Activated CD4-positive, alpha-beta T cell treated with anti-CD3 and anti-CD28 coated beads, Interleukin-2, amount 10 ng/mL, durations not matched to agents 24 days and 14 days (primary cell): ENCODE measurements around the gene CDH4. TPM values are rescaled to one million over a fixed set of nuclear protein-coding genes. Genes with fewer than 3 reads are reported as not detected.

Experiments used
- DNase-seq: peaks from one replicate; pipeline ENCODE4 v3.0.0; 2022
- H3K27ac Mint-ChIP-seq: one replicate; pipeline ENCODE4 v1.8.0; 2022; ENCODE audit warnings: mild to moderate bottlenecking, mixed read lengths
- H3K27me3 Mint-ChIP-seq: one replicate; pipeline ENCODE4 v1.8.0; 2022; ENCODE audit warnings: mixed read lengths
- H3K36me3 Mint-ChIP-seq: one replicate; pipeline ENCODE4 v1.8.0; 2022; ENCODE audit warnings: low read depth, mild to moderate bottlenecking, mixed read lengths
- H3K4me1 Mint-ChIP-seq: one replicate; pipeline ENCODE4 v1.8.0; 2021; ENCODE audit warnings: mixed read lengths
- H3K4me3 Mint-ChIP-seq: one replicate; pipeline ENCODE4 v1.8.0; 2022; ENCODE audit warnings: mild to moderate bottlenecking, moderate library complexity, mixed read lengths
- H3K9me3 Mint-ChIP-seq: one replicate; pipeline ENCODE4 v1.8.0; 2021; ENCODE audit warnings: mixed read lengths
- intact Hi-C: fragments of 100-400 bp; cut with micrococcal nuclease; formaldehyde crosslinking; loops from one replicate; pipeline ENCODE4 v1.15.1; 2023
- total RNA-seq: library from RNA; stranded (reverse); gene quantifications from 2 replicates; pipeline ENCODE4 v1.2.3, GENCODE V29; 2022

Gene CDH4
- total RNA-seq, 1 donor from 2014 or later = not detected

- no peaks in the 10 kb centered on the region for H3K36me3 Mint-ChIP-seq
- no peaks in the 10 kb centered on the region for H3K4me1 Mint-ChIP-seq
- no peaks in the 10 kb centered on the region for H3K27me3 Mint-ChIP-seq
- no peak overlapping the region for H3K4me3 Mint-ChIP-seq
- no peaks in the 10 kb centered on the region for H3K9me3 Mint-ChIP-seq
- intact Hi-C loops = no loop called here
- no peak for DNase-seq
- H3K27ac Mint-ChIP-seq = no peak overlapping the region
Measured at GRCh38 chr20:61677928-61678327, 425.9 kb downstream of the CDH4 start.

DNA sequence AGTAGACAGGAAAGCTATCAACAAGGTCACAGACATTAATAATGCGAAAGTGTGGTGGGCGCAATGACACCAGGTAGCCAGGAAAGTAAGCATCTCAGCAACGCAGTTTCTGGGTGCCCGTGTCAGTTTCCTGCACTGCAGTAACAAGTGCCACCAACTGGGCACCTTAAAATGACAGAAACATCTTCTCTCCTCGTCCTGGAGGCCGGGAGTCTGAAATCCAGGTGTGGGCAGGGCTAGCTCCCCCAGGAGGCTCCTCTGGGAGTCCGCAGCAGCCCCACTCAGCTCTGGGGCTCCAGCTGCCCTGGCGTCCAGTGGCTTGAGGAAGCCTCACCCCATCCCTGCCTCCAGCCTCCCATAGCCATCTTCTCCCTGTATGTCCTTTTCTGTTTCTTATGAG, 426.4 kb downstream of the CDH4 start:
- intact Hi-C loops = no loop called here
- H3K36me3 Mint-ChIP-seq = no peaks in the 10 kb centered on the region
- no peak for DNase-seq

DNA sequence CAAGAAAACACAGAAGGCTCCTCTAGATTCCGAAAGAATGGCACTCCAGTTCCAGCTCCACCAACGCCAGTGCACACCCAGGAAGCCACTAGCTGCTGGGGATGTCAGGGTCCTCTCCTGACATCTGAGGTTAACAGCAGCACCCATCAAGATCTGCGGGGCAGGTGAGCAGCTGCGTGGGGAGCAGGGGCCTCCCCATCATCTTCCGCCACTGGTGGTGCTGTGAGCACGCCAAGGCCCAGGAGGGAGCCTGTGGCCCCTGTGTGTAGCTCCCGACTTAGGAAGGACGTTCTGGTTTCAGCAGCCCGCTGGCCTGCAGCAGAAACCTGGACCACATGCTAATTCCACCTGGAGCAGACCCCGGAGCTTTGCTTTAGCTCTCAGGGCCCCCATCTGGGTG, 427.4 kb downstream of the CDH4 start:
- no peak overlapping the region for H3K27ac Mint-ChIP-seq

More for the DNA sequence above, 426.4 kb downstream of the CDH4 start:
- Mint-ChIP-seq H3K9me3 (no peaks in the 10 kb centered on the region), H3K27me3 (no peaks in the 10 kb centered on the region), H3K4me1 (no peaks in the 10 kb centered on the region), H3K27ac (no peak overlapping the region), H3K4me3 (no peak overlapping the region)

GRCh38 chr20:61680096-61680495, 428.0 kb downstream of the CDH4 start:
- no peak for DNase-seq
- H3K36me3 Mint-ChIP-seq = no peaks in the 10 kb centered on the region
- H3K4me3 Mint-ChIP-seq = no peak overlapping the region
- no peaks in the 10 kb centered on the region for H3K27me3 Mint-ChIP-seq
- H3K9me3 Mint-ChIP-seq = no peaks in the 10 kb centered on the region
- no peaks in the 10 kb centered on the region for H3K4me1 Mint-ChIP-seq
- intact Hi-C loops = no loop called here
- H3K27ac Mint-ChIP-seq = no peak overlapping the region

More for the DNA sequence above, 427.4 kb downstream of the CDH4 start:
- no peak overlapping the region for H3K4me3 Mint-ChIP-seq
- H3K9me3 Mint-ChIP-seq = no peaks in the 10 kb centered on the region
- no peaks in the 10 kb centered on the region for H3K27me3 Mint-ChIP-seq
- intact Hi-C loops = no loop called here
- H3K36me3 Mint-ChIP-seq = no peaks in the 10 kb centered on the region
- DNase-seq = no peak
- H3K4me1 Mint-ChIP-seq = no peaks in the 10 kb centered on the region

GRCh38 chr20:61682114-61682995, 430.3 kb downstream of the CDH4 start:
- H3K27me3 Mint-ChIP-seq = no peaks in the 10 kb centered on the region
- intact Hi-C loops = no loop called here
- no peak for DNase-seq
- no peak overlapping the region for H3K27ac Mint-ChIP-seq
- no peak overlapping the region for H3K4me3 Mint-ChIP-seq
- no peaks in the 10 kb centered on the region for H3K9me3 Mint-ChIP-seq
- H3K4me1 Mint-ChIP-seq = no peaks in the 10 kb centered on the region
- no peaks in the 10 kb centered on the region for H3K36me3 Mint-ChIP-seq

GRCh38 chr20:61682996-61683681, 431.1 kb downstream of the CDH4 start:
- no peak overlapping the region for H3K27ac Mint-ChIP-seq
- no peaks in the 10 kb centered on the region for H3K4me1 Mint-ChIP-seq
- H3K4me3 Mint-ChIP-seq = no peak overlapping the region
- H3K9me3 Mint-ChIP-seq = no peaks in the 10 kb centered on the region
- H3K27me3 Mint-ChIP-seq = no peaks in the 10 kb centered on the region
- H3K36me3 Mint-ChIP-seq = no peaks in the 10 kb centered on the region
- intact Hi-C loops = no loop called here
- DNase-seq = no peak

GRCh38 chr20:61683721-61684120, 431.7 kb downstream of the CDH4 start:
- H3K27ac Mint-ChIP-seq = no peak overlapping the region
- H3K4me3 Mint-ChIP-seq = no peak overlapping the region
- H3K36me3 Mint-ChIP-seq = no peaks in the 10 kb centered on the region
- H3K9me3 Mint-ChIP-seq = no peaks in the 10 kb centered on the region
- H3K27me3 Mint-ChIP-seq = no peaks in the 10 kb centered on the region
- no peak for DNase-seq
- intact Hi-C loops = no loop called here
- no peaks in the 10 kb centered on the region for H3K4me1 Mint-ChIP-seq

GRCh38 chr20:61684136-61684535, 432.1 kb downstream of the CDH4 start:
- no peak overlapping the region for H3K4me3 Mint-ChIP-seq
- no peaks in the 10 kb centered on the region for H3K9me3 Mint-ChIP-seq
- no peak overlapping the region for H3K27ac Mint-ChIP-seq
- no peaks in the 10 kb centered on the region for H3K36me3 Mint-ChIP-seq
- no peaks in the 10 kb centered on the region for H3K27me3 Mint-ChIP-seq
- intact Hi-C loops = no loop called here
- no peak for DNase-seq
- H3K4me1 Mint-ChIP-seq = no peaks in the 10 kb centered on the region

DNA sequence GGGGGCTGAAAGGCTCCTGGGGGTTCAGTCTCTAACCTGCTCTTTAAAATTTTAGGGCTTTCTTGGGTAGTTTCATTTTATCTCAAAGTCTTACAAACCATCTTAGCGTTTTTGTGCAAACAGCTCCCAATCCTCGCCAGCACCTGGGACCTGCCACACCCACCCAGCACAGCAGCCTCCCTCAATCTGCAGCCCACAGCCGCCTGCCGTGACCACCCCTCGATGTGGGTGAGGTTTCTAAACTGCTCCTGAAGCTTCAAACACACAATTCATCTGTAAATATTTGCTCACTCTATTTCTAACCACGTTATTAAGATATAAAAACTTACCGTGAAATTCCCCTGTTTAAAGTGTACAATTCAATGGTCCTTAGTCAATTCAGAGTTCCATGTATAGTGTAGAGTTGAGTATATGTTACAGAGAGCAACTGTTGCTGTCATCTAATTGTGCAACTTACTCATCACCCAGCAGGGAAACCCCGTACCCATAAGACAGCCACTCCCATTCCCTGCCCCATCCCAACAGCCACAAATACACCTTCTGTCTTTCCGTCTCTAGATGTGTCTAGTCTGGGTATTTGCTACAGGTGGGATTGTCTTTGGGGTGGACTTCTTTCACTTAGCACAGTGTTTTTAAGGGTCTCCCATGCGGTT, 432.6 kb downstream of the CDH4 start:
- no peak for DNase-seq
- H3K4me1 Mint-ChIP-seq = no peaks in the 10 kb centered on the region
- no peak overlapping the region for H3K27ac Mint-ChIP-seq
- no peaks in the 10 kb centered on the region for H3K36me3 Mint-ChIP-seq
- H3K4me3 Mint-ChIP-seq = no peak overlapping the region
- no peaks in the 10 kb centered on the region for H3K9me3 Mint-ChIP-seq
- intact Hi-C loops = no loop called here
- no peaks in the 10 kb centered on the region for H3K27me3 Mint-ChIP-seq

DNA sequence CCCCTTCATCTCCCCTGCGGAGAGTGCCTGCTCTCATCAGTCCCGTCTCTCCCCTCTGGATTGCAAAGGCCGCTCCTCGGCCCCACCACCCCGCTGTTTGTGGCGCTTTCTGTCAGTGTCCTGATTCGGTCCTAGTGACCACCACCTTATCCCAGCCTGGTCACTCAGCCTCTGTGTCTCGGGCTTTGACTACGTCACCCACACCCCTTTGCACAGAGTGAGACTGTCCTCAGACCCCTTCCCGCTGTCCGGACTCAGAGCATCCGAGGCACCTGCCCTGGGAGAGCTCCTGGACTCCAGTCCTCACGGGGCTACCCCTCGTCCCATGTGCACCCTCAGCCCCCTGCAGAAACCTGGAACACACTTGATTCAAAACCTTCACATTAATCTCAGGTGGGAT, 433.4 kb downstream of the CDH4 start:
- DNase-seq = no peak
- Mint-ChIP-seq H3K36me3 (no peaks in the 10 kb centered on the region), H3K9me3 (no peaks in the 10 kb centered on the region), H3K27me3 (no peaks in the 10 kb centered on the region), H3K4me1 (no peaks in the 10 kb centered on the region), H3K27ac (no peak overlapping the region), H3K4me3 (no peak overlapping the region)
- intact Hi-C loops = no loop called here

DNA sequence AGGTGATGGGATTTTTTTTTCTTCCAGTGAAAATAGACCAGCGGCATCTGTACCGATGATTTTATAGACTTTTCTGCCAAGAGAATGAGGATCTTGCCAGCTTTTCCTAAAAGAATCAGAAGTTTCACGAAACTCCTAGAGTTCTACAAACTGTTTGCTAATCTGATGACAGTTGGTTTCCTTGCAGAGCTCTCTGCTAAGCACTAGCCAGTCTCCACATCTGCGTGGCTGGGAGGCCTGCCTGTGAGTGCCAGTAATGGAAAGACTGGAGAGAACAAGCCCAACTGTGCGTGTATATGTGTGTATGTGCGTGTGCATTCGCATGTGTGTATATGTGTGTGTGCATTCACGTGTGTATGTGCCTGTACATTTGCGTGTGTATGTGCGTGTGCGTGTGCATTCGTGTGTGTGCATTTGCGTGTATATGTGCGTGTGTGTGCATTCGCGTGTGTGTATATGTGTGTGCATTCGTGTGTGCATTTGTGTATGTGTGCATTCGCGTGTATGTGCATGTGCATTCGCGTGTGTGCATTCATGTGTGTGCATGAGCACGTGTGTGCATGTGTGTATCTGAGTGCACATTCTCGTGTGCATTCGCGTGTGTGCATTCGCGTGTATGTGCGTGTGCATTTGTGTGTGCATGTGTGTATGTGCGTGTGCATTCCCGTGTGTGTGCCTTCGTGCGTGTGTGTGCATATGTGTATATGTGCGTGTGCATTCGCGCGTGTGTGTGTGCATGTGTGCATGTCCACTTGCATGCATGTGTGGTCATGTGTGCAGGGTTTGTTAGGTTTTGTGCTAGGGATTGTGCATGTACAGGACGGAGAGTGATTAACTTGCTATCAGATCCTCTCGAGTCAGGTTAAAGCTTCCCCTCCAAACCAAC, 434.2 kb downstream of the CDH4 start:
- no peak for DNase-seq
- Mint-ChIP-seq H3K4me1 (no peaks in the 10 kb centered on the region), H3K4me3 (no peak overlapping the region), H3K27me3 (no peaks in the 10 kb centered on the region), H3K36me3 (no peaks in the 10 kb centered on the region), H3K9me3 (no peaks in the 10 kb centered on the region), H3K27ac (no peak overlapping the region)
- intact Hi-C loops = no loop called here

DNA sequence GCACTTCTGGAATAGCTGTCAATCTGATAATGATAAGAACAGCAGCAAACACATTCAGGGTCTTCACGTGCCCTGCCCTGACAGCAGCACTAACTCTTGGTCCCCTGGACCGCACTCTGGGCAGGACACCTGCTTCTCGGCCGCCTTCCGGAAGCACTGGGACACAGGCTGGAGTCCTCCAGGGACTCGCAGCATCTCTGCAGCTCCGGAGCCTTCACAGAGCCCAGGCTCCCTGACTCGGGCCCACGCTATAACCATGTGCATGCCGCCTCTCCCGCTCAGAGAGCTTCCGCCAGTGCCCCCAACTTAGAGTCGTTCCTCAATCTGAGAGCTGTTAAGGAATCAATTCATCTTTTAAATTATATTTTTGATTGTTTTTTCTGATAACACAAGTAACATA, 436.4 kb downstream of the CDH4 start:
- H3K4me1 Mint-ChIP-seq = no peaks in the 10 kb centered on the region
- DNase-seq = no peak
- no peaks in the 10 kb centered on the region for H3K9me3 Mint-ChIP-seq
- intact Hi-C loops = no loop called here
- no peak overlapping the region for H3K4me3 Mint-ChIP-seq
- H3K27me3 Mint-ChIP-seq = no peaks in the 10 kb centered on the region
- H3K27ac Mint-ChIP-seq = no peak overlapping the region
- no peaks in the 10 kb centered on the region for H3K36me3 Mint-ChIP-seq

GRCh38 chr20:61690150-61690549, 438.1 kb downstream of the CDH4 start:
- DNase-seq = no peak
- Mint-ChIP-seq H3K27ac (no peak overlapping the region), H3K4me1 (no peaks in the 10 kb centered on the region), H3K4me3 (no peak overlapping the region), H3K27me3 (no peaks in the 10 kb centered on the region), H3K36me3 (no peaks in the 10 kb centered on the region), H3K9me3 (no peaks in the 10 kb centered on the region)
- intact Hi-C loops = no loop called here
